SU-DHL-6 (cell line): ENCODE data around the gene P4HB.
A peak's percentile ranks its signal among the peaks of the same experiment; 100 is the strongest.

Source experiments
- H2AFZ ChIP-seq: fragments of 200-600 bp; sonication (generic); 2 replicates; pipeline ENCODE4 v1.6.1; 2014; ENCODE audit warnings: low read depth, mild to moderate bottlenecking, moderate library complexity, mixed read lengths, antibody characterized with exemption, low read length; ENCODE audit not compliant: severe bottlenecking
- H3F3A ChIP-seq: fragments of 200-600 bp; shearing (Covaris generic); 2 replicates; pipeline ENCODE4 v1.6.0; 2016; ENCODE audit warnings: antibody characterized with exemption, mild to moderate bottlenecking; ENCODE audit not compliant: insufficient read depth
- H3K27ac ChIP-seq: fragments of 200-600 bp; sonication (generic); 2 replicates; pipeline ENCODE4 v1.5.1; 2016; ENCODE audit warnings: low read depth, mild to moderate bottlenecking, low read length, moderate library complexity, mixed read lengths
- H3K27me3 ChIP-seq: fragments of 200-600 bp; sonication (generic), shearing (Covaris generic); 2 replicates; pipeline ENCODE4 v1.6.0; 2014; ENCODE audit warnings: mild to moderate bottlenecking, low read length
- H3K36me3 ChIP-seq: fragments of 200-600 bp; sonication (generic); 2 replicates; pipeline ENCODE4 v1.6.1; 2014; ENCODE audit warnings: mild to moderate bottlenecking, low read length, mixed read lengths
- H3K4me2 ChIP-seq: fragments of 300-600, 200-600 bp; shearing (Covaris generic), sonication (generic); 2 replicates; pipeline ENCODE4 v1.6.0; 2014; ENCODE audit warnings: low read length, low read depth, mild to moderate bottlenecking; ENCODE audit not compliant: poor library complexity, severe bottlenecking
- H3K4me3 ChIP-seq: fragments of 200-600 bp; sonication (generic); 2 replicates; pipeline ENCODE4 v1.5.1; 2014; ENCODE audit warnings: antibody characterized with exemption, low read length, mild to moderate bottlenecking, mixed read lengths; ENCODE audit not compliant: insufficient read depth, poor library complexity, severe bottlenecking
- H3K79me2 ChIP-seq: fragments of 200-600 bp; sonication (generic); 2 replicates; pipeline ENCODE4 v1.6.1; 2014; ENCODE audit warnings: mild to moderate bottlenecking, low read length, moderate library complexity; ENCODE audit not compliant: insufficient read depth
- H3K9ac ChIP-seq: fragments of 200-600 bp; sonication (generic); 2 replicates; pipeline ENCODE4 v1.7.0; 2014; ENCODE audit warnings: mild to moderate bottlenecking, low read length
- H3K9me2 ChIP-seq: fragments of 200-600 bp; sonication (generic); replicated peaks from 2 replicates; pipeline ENCODE4 v1.6.1; 2014; ENCODE audit warnings: low read length; ENCODE audit not compliant: insufficient read depth
- H3K9me3 ChIP-seq: fragments of 200-600 bp; sonication (generic); 2 replicates; pipeline ENCODE4 v1.6.1; 2014; ENCODE audit warnings: low read length, mixed read lengths; ENCODE audit not compliant: insufficient read depth
- H4K20me1 ChIP-seq: fragments of 200-600 bp; sonication (generic); 2 replicates; pipeline ENCODE4 v1.6.1; 2014; ENCODE audit warnings: low read depth, mild to moderate bottlenecking, antibody characterized with exemption, low read length, moderate library complexity, mixed read lengths
- CTCF ChIP-seq: fragments of 200-600 bp; sonication (generic); IDR thresholded peaks from one replicate; pipeline ENCODE4 v1.5.1; 2017; ENCODE audit warnings: antibody characterized with exemption, mild to moderate bottlenecking, low read length, moderate library complexity; ENCODE audit not compliant: insufficient read depth, poor library complexity, severe bottlenecking
- EZH2phosphoT487 ChIP-seq: fragments of 200-600 bp; sonication (generic), shearing (Covaris generic); conservative IDR thresholded peaks from 2 replicates; pipeline ENCODE4 v1.6.1; 2018; ENCODE audit warnings: mild to moderate bottlenecking, antibody characterized with exemption, low read length, moderate library complexity, mixed read lengths

The P4HB gene

GRCh38 chr17:81903415-81903831, 43.1 kb upstream of the P4HB start:
- H3K9me2 ChIP-seq: no peaks in the 10 kb centered on the region
- no peak overlapping the region for H3K4me2 ChIP-seq
- no peaks in the 10 kb centered on the region for H3K27me3 ChIP-seq
- H3K79me2 ChIP-seq: no peaks in the 10 kb centered on the region
- no peaks in the 10 kb centered on the region for H4K20me1 ChIP-seq
- H3K36me3 ChIP-seq: no peaks in the 10 kb centered on the region
- no peaks in the 10 kb centered on the region for H3F3A ChIP-seq
- H3K9me3 ChIP-seq: no peaks in the 10 kb centered on the region
- H3K4me3 ChIP-seq: no peak overlapping the region
- H3K9ac ChIP-seq: no peak overlapping the region
- TF ChIP-seq CTCF (no peak), EZH2phosphoT487 (no peak)
- H2AFZ ChIP-seq: no peak overlapping the region
- no peak overlapping the region for H3K27ac ChIP-seq

GRCh38 chr17:81902653-81903414, 42.5 kb upstream of the P4HB start:
- no peak overlapping the region for H2AFZ ChIP-seq
- H3F3A ChIP-seq: no peaks in the 10 kb centered on the region
- no peaks in the 10 kb centered on the region for H4K20me1 ChIP-seq
- no peak overlapping the region for H3K27ac ChIP-seq
- no peaks in the 10 kb centered on the region for H3K9me3 ChIP-seq
- H3K4me3 ChIP-seq: peak overlapping the region; percentile 4
- H3K4me2 ChIP-seq: peak overlapping the region; percentile 41
- H3K27me3 ChIP-seq: no peaks in the 10 kb centered on the region
- H3K9me2 ChIP-seq: no peaks in the 10 kb centered on the region
- peak overlapping the region; percentile 7; the same call in 1 of the 2 replicates for H3K9ac ChIP-seq
- no peak for TF ChIP-seq CTCF
- no peak for TF ChIP-seq EZH2phosphoT487
- H3K79me2 ChIP-seq: no peaks in the 10 kb centered on the region
- H3K36me3 ChIP-seq: no peaks in the 10 kb centered on the region

GRCh38 chr17:81902023-81902652, 41.8 kb upstream of the P4HB start, which contains the start of gene NPB:
TSS of gene NPB (plus strand) at chr17:81902238. CDS start at chr17:81902278, 40 bp downstream.
- no peak within 1 kb of the TSS for H2AFZ ChIP-seq
- no peaks in the 10 kb centered on the region for H3F3A ChIP-seq
- no peaks in the 10 kb centered on the region for H3K79me2 ChIP-seq
- H3K9ac ChIP-seq: peak within 1 kb of the TSS; percentile 7; the same call in 1 of the 2 replicates
- H3K36me3 ChIP-seq: no peaks in the 10 kb centered on the region
- TF ChIP-seq CTCF (no peak), EZH2phosphoT487 (no peak)
- peak within 1 kb of the TSS; percentile 41 for H3K4me2 ChIP-seq
- H3K9me3 ChIP-seq: no peaks in the 10 kb centered on the region
- peak within 1 kb of the TSS; percentile 4 for H3K4me3 ChIP-seq
- no peaks in the 10 kb centered on the region for H3K27me3 ChIP-seq
- H3K9me2 ChIP-seq: no peaks in the 10 kb centered on the region
- H3K27ac ChIP-seq: no peak within 1 kb of the TSS
- H4K20me1 ChIP-seq: no peaks in the 10 kb centered on the region
